SHP77 treated with DMSO at 0.1 percent for 48 hours (cell line): ENCODE measurements around the gene ZNF106.

Experiments used
- DNase-seq: peaks from one replicate; lab custom pipeline; 2025; lab: John Stamatoyannopoulos, UW

The ZNF106 gene

GRCh38 chr15:42490671-42491538 lies at the start of gene ZNF106:
Gene ZNF106 (minus strand): TSS chr15:42491141. CDS start chr15:42472289, 18,852 bp downstream.
- peak; percentile 74 for DNase-seq

GRCh38 chr15:42533246-42533645 lies 42.3 kb upstream of the ZNF106 start:
- DNase-seq = no peak

GRCh38 chr15:42528970-42529369 lies 38.0 kb upstream of the ZNF106 start:
- DNase-seq = no peak

GRCh38 chr15:42523331-42523730 lies 32.4 kb upstream of the ZNF106 start:
- no peak for DNase-seq

- no peak for DNase-seq
Observed at GRCh38 chr15:42511007-42511391, 20.1 kb upstream of the ZNF106 start.

- DNase-seq = no peak
Observed at GRCh38 chr15:42510258-42511006, 19.5 kb upstream of the ZNF106 start.

- DNase-seq = no peak
Observed at GRCh38 chr15:42508263-42508690, 17.3 kb upstream of the ZNF106 start.

- DNase-seq = no peak
Observed at GRCh38 chr15:42507514-42507913, 16.6 kb upstream of the ZNF106 start.

- no peak for DNase-seq
Observed at GRCh38 chr15:42504631-42505030, 13.7 kb upstream of the ZNF106 start.

GRCh38 chr15:42503825-42504224 lies 12.9 kb upstream of the ZNF106 start:
- no peak for DNase-seq

GRCh38 chr15:42502477-42502876 lies 11.5 kb upstream of the ZNF106 start:
- DNase-seq = no peak

GRCh38 chr15:42499858-42500609 lies 9.1 kb upstream of the ZNF106 start:
- no peak for DNase-seq

- no peak for DNase-seq
Observed at GRCh38 chr15:42498212-42499068, 7.5 kb upstream of the ZNF106 start.

GRCh38 chr15:42495361-42496212 lies 4.6 kb upstream of the ZNF106 start, which contains the start of gene SNAP23:
Gene SNAP23 (plus strand): TSS chr15:42495634. CDS start chr15:42511847, 16,213 bp downstream.
- peak; percentile 78 for DNase-seq

GRCh38 chr15:42494998-42495360 lies 4.0 kb upstream of the ZNF106 start:
- peak; percentile 4 for DNase-seq

GRCh38 chr15:42493679-42494078 lies 2.7 kb upstream of the ZNF106 start:
- DNase-seq = no peak

GRCh38 chr15:42491539-42492225 lies 741 bp upstream of the ZNF106 start:
- DNase-seq = no peak

- no peak for DNase-seq
Observed at GRCh38 chr15:42490291-42490670, 660 bp downstream of the ZNF106 start.

GRCh38 chr15:42483677-42484076 lies 7.3 kb downstream of the ZNF106 start:
- no peak for DNase-seq

- no peak for DNase-seq
Observed at GRCh38 chr15:42482701-42483100, 8.2 kb downstream of the ZNF106 start.
